ENCODE measurements around the gene TRIO. TPM values are rescaled to one million over a fixed set of nuclear protein-coding genes. Genes with fewer than 3 reads are reported as not detected.
A peak's percentile ranks its signal among the peaks of the same experiment; 100 is the strongest.

TRIO gene
- total and polyA plus RNA-seq, 12 donors = 26.2 to 85.2 (median 61.9) TPM

DNA sequence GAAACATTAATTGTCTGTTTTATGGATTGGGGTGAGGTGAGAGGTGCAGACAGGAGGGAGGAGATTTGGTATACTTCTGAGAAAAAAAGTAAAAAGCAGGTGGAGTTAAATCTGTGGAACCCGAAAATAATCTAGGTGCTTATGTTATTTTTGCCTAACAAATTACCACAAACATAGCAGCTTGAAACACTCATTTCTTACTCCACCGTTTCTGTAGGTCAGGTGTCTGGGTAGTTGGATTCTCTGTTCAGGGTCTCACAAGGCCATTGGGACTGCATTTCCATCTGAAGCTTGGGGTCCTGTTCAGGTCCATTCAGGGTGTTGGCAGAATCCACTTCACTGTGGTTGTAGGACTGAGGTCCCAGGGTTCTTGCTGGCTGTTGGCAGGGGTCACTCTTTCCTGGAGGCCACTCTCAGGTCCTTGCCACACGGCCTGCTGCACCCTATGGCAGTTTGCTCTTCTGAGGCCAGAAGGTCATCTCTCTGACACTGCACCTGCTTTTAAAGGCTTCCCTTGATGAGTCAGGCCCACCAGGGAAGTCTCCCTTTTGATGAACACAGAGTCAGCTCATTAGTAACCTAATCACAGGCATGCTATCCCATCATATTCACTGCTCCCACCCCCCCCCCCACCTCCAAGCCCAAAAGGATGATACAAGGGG is 82.2 kb downstream of the TRIO start:
- H3K27me3 ChIP-seq = no peaks in the 10 kb centered on the region
- ATAC-seq (no peak), DNase-seq (no peak)
- H3K27ac ChIP-seq = no peak overlapping the region
- no peak overlapping the region for H3K4me3 ChIP-seq
- intact Hi-C loops (cut with DNase I) = no loop called here
- no peaks in the 10 kb centered on the region for H3K9me3 ChIP-seq
- peaks cover 0 to 90% (median 62%) of the 10 kb centered on the region in 9 donors for H3K4me1 ChIP-seq
- TF ChIP-seq, protein P1, sequence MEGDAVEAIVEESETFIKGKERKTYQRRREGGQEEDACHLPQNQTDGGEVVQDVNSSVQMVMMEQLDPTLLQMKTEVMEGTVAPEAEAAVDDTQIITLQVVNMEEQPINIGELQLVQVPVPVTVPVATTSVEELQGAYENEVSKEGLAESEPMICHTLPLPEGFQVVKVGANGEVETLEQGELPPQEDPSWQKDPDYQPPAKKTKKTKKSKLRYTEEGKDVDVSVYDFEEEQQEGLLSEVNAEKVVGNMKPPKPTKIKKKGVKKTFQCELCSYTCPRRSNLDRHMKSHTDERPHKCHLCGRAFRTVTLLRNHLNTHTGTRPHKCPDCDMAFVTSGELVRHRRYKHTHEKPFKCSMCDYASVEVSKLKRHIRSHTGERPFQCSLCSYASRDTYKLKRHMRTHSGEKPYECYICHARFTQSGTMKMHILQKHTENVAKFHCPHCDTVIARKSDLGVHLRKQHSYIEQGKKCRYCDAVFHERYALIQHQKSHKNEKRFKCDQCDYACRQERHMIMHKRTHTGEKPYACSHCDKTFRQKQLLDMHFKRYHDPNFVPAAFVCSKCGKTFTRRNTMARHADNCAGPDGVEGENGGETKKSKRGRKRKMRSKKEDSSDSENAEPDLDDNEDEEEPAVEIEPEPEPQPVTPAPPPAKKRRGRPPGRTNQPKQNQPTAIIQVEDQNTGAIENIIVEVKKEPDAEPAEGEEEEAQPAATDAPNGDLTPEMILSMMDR (IDR thresholded peaks at IDR 0.05) = no peak
- WGBS, 2 donors = 88 to 89% methylated on average over 3 of the region's 3 CpGs
- no peaks in the 10 kb centered on the region for H3K36me3 ChIP-seq

DNA sequence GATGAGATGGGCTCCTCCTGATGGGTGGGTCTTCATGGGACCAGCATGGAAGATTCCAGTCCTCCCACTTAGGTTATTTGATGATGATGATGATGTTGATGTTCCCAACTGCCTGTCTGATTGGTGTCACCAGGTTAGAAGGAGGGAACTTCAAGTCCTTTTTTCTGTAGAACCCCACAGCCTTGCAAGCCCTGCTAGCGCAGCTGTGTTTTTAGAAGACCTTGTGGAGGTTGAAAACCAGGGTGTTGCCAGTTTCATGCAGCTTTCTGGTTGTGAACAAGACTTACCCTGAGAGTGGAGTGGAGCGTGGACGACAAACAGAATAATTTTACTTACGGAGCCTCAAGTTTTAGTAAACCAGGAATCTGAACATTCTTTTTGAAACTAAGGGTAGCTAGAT is 83.0 kb downstream of the TRIO start:
- Histone ChIP-seq H3K36me3 (no peaks in the 10 kb centered on the region), H3K4me1 (peaks cover 0 to 89% (median 53%) of the 10 kb centered on the region in 9 donors), H3K27ac (no peak overlapping the region), H3K9me3 (no peaks in the 10 kb centered on the region), H3K4me3 (no peak overlapping the region), H3K27me3 (no peaks in the 10 kb centered on the region)
- DNase-seq (no peak), ATAC-seq (no peak)
- TF ChIP-seq, protein P1 (IDR thresholded peaks at IDR 0.05) = no peak
- whole genome bisulfite sequencing, 2 donors = 96 to 98% methylated on average over 4 of the region's 4 CpGs
- intact Hi-C loops (cut with DNase I) = no loop called here

DNA sequence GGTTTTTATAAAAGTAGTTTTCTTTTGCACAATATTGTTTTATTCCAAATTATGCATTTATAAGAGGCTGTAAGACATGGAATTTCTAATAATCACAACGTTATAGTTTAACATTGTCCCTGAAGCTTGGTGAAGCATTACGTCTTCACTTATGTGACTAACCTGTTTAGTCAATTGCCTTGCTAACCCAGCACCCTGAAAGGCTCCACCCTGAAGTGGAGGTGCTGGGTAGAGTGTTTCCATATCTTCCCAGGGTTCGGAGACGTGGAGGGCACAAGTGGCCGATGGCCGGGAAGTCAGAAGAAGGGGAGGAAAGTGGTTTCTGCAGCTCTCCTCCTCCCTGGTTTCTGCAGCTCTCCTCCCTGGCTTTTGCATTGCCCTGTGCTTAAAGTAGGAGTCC is 83.4 kb downstream of the TRIO start:
- peak overlapping the region in 1 of 10 donors; percentile 16 for H3K27ac ChIP-seq
- peaks cover 0 to 89% (median 49%) of the 10 kb centered on the region in 9 donors for H3K4me1 ChIP-seq
- DNase-seq (no peak), ATAC-seq (no peak)
- no peaks in the 10 kb centered on the region for H3K27me3 ChIP-seq
- H3K9me3 ChIP-seq = no peaks in the 10 kb centered on the region
- WGBS, 2 donors = 73 to 79% methylated on average over 6 of the region's 6 CpGs
- intact Hi-C loops (cut with DNase I) = no loop called here
- H3K36me3 ChIP-seq = no peaks in the 10 kb centered on the region
- no peak overlapping the region for H3K4me3 ChIP-seq
- TF ChIP-seq, protein P1 (IDR thresholded peaks at IDR 0.05) = no peak

DNA sequence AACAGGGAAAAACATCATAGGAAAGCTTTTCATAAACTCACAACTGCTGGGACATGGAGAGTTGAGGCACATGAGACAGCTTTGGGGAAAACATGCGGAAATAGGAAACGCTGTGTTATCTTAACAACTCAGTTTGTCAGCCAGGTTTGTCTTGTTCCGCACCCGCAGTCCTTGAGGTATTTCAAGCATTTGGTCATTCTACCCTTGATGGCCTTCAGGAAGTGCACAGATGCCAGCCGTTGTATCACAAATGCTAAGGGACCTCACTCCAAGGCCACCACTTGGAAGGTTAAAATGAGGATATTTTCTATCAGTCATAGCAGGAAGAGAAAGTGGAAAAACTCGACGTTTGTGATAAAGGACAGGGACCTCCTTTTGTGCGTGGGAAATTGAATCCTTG is 83.8 kb downstream of the TRIO start:
- Histone ChIP-seq H3K4me3 (no peak overlapping the region), H3K36me3 (no peaks in the 10 kb centered on the region), H3K27me3 (no peaks in the 10 kb centered on the region), H3K27ac (peak overlapping the region in 1 of 10 donors; percentile 16), H3K9me3 (no peaks in the 10 kb centered on the region), H3K4me1 (peaks cover 0 to 91% (median 49%) of the 10 kb centered on the region in 9 donors)
- TF ChIP-seq, protein P1 (IDR thresholded peaks at IDR 0.05) = no peak
- DNase-seq (no peak), ATAC-seq (peak in 2 of 8 donors; percentile 12 to 40)
- intact Hi-C loops (cut with DNase I) = no loop called here
- 42 to 46% methylated on average over 8 of the region's 8 CpGs for WGBS, 2 donors

All from heart right ventricle (tissue), 16 donors.